GM12892 (cell line): Measurements from ENCODE around the gene DDR2.

Source experiments
- POLR2A ChIP-seq: IDR thresholded peaks from 2 replicates; pipeline ENCODE4 v1.6.1; 2011; ENCODE audit warnings: low read depth, low read length, control low read depth
- POLR2AphosphoS5 ChIP-seq: IDR thresholded peaks from 2 replicates; pipeline ENCODE4 v1.6.1; 2011; ENCODE audit warnings: low read depth, low read length, control low read depth
- TAF1 ChIP-seq: IDR thresholded peaks from 2 replicates; pipeline ENCODE4 v1.6.1; 2011; ENCODE audit warnings: low read depth, mild to moderate bottlenecking, control low read depth, low read length, borderline replicate concordance

GRCh38 chr1:162753001-162753658 is 120.9 kb downstream of the DDR2 start:
- TF ChIP-seq POLR2AphosphoS5 (no peak), POLR2A (no peak), TAF1 (no peak)
